Activated CD8-positive, alpha-beta T cell treated with anti-CD3 and anti-CD28 coated beads, Interleukin-2, amount 10 ng/mL, durations not matched to agents 7 days and 5 days (primary cell): ENCODE results near the gene ANKRD40. TPM values are rescaled to one million over a fixed set of nuclear protein-coding genes. Genes with fewer than 3 reads are reported as not detected.

ENCODE experiments used
- ATAC-seq: fragments of 150-1000 bp; cut with Tn5 transposase; one replicate; pipeline ENCODE4 v1.10.0; 2021; ENCODE audit warnings: moderate library complexity
- CTCF ChIA-PET: fragments of 350-600 bp; sonication (Branson Sonifier 250); formaldehyde crosslinking; loops from one replicate; lab custom pipeline; 2021; ENCODE audit warnings: antibody characterized with exemption; lab: Charles Lee
- POLR2A ChIA-PET: fragments of 350-600 bp; sonication (Branson Sonifier 250); formaldehyde crosslinking; loops from one replicate; lab custom pipeline; 2021; ENCODE audit warnings: antibody characterized with exemption; lab: Charles Lee
- DNase-seq: peaks from one replicate; pipeline ENCODE4 v3.0.0-alpha.2; 2020
- H3K27ac Mint-ChIP-seq: one replicate; pipeline ENCODE4 v1.8.0; 2021; ENCODE audit warnings: mild to moderate bottlenecking, mixed read lengths
- H3K27me3 Mint-ChIP-seq: one replicate; pipeline ENCODE4 v1.8.0; 2021; ENCODE audit warnings: low read depth, mixed read lengths
- H3K36me3 Mint-ChIP-seq: one replicate; pipeline ENCODE4 v1.8.0; 2021; ENCODE audit warnings: low read depth, mixed read lengths
- H3K4me1 Mint-ChIP-seq: one replicate; pipeline ENCODE4 v1.8.0; 2021; ENCODE audit warnings: low read depth, mixed read lengths
- H3K4me3 Mint-ChIP-seq: one replicate; pipeline ENCODE4 v1.8.0; 2021; ENCODE audit warnings: mild to moderate bottlenecking, mixed read lengths
- H3K9me3 Mint-ChIP-seq: one replicate; pipeline ENCODE4 v1.8.0; 2022; ENCODE audit warnings: mixed read lengths; ENCODE audit not compliant: insufficient read depth
- total RNA-seq, 2 experiments: library from RNA; stranded (reverse); gene quantifications; one replicate each; pipeline ENCODE4 v1.2.3, GENCODE V29; 2021

ANKRD40 gene
- total RNA-seq, 2 experiments from 2014 or later, result 28.9 to 31.2 TPM

- ChIA-PET POLR2A (no interaction called here), CTCF (interaction anchor here (0.6 to 2.2 kb wide), 5 partner anchors 10 to 422 kb away, joined by 3 to 8 read pairs (median 3); no protein-coding TSS in a partner anchor)
- Mint-ChIP-seq H3K9me3 (no peaks in the 10 kb centered on the region), H3K4me1 (no peaks in the 10 kb centered on the region), H3K27me3 (peaks cover 16% of the 10 kb centered on the region), H3K4me3 (no peak overlapping the region), H3K36me3 (no peaks in the 10 kb centered on the region), H3K27ac (no peak overlapping the region)
- no peak for DNase-seq
- no peak for ATAC-seq
Observed at GRCh38 chr17:50651661-50652060, 56.1 kb downstream of the ANKRD40 start.

GRCh38 chr17:50649042-50649908 is 58.4 kb downstream of the ANKRD40 start:
- H3K4me1 Mint-ChIP-seq, result no peaks in the 10 kb centered on the region
- POLR2A ChIA-PET, result no interaction called here

GRCh38 chr17:50647187-50647586 is 60.5 kb downstream of the ANKRD40 start:
- Mint-ChIP-seq H3K27me3 (peaks cover 17% of the 10 kb centered on the region), H3K4me3 (no peak overlapping the region), H3K27ac (no peak overlapping the region), H3K9me3 (no peaks in the 10 kb centered on the region), H3K4me1 (no peaks in the 10 kb centered on the region), H3K36me3 (no peaks in the 10 kb centered on the region)
- ATAC-seq, result no peak
- POLR2A ChIA-PET, result no interaction called here
- CTCF ChIA-PET, result no interaction called here
- no peak for DNase-seq

More at GRCh38 chr17:50649042-50649908, 58.4 kb downstream of the ANKRD40 start:
- Mint-ChIP-seq H3K9me3 (no peaks in the 10 kb centered on the region), H3K4me3 (no peak overlapping the region), H3K27ac (no peak overlapping the region), H3K36me3 (no peaks in the 10 kb centered on the region), H3K27me3 (peaks cover 20% of the 10 kb centered on the region)
- ATAC-seq, result no peak
- no peak for DNase-seq
- CTCF ChIA-PET, result interaction anchor here (1.1 to 1.2 kb wide), 3 partner anchors 8 to 170 kb away, joined by 3 to 4 read pairs (median 3); partner anchors contain the start of gene RSAD1

GRCh38 chr17:50645748-50646682 is 61.7 kb downstream of the ANKRD40 start:
- Mint-ChIP-seq H3K27ac (no peak overlapping the region), H3K4me3 (no peak overlapping the region), H3K4me1 (no peaks in the 10 kb centered on the region), H3K36me3 (no peaks in the 10 kb centered on the region), H3K27me3 (peaks cover 17% of the 10 kb centered on the region), H3K9me3 (no peaks in the 10 kb centered on the region)
- ChIA-PET POLR2A (no interaction called here), CTCF (no interaction called here)
- no peak for DNase-seq
- ATAC-seq, result no peak

Other genes with a start within 250 kb of the ANKRD40 start
- not detected for gene CHAD, start 239.0 kb downstream of the ANKRD40 start, total RNA-seq
- gene RSAD1, start 229.1 kb downstream of the ANKRD40 start, total RNA-seq, result 10 to 100 TPM; 26.6 to 28.4 TPM
- gene MYCBPAP, start 199.5 kb downstream of the ANKRD40 start, total RNA-seq, result 1 to 10 TPM; 7.7 to 9.3 TPM
- not detected for gene EPN3, start 175.2 kb downstream of the ANKRD40 start, total RNA-seq
- 10 to 100 TPM; 23.9 to 27.3 TPM for gene SPATA20, start 160.7 kb downstream of the ANKRD40 start, total RNA-seq
- gene CACNA1G, start 147.2 kb downstream of the ANKRD40 start, total RNA-seq, result not detected
- not detected for gene ABCC3, start 73.0 kb downstream of the ANKRD40 start, total RNA-seq
- gene LUC7L3, start 11.7 kb upstream of the ANKRD40 start, total RNA-seq, result 100 to 1,000 TPM; 112 to 116 TPM
- not detected for gene ANKRD40CL, start 59.6 kb upstream of the ANKRD40 start, total RNA-seq
- not detected for gene WFIKKN2, start 127.7 kb upstream of the ANKRD40 start, total RNA-seq
- gene TOB1, start 158.4 kb upstream of the ANKRD40 start, total RNA-seq, result 10 to 100 TPM; 44.5 to 47.6 TPM